Peyer's patch (tissue), 4 donors: ENCODE results near the gene MYO15B.

Experiments
- POLR2A ChIP-seq, 2 donors: fragments of 450-650 bp; IDR thresholded peaks; one replicate each; pipeline ENCODE4 v1.5.1; 2017; ENCODE audit warnings: antibody characterized with exemption in 2 of 2, mild to moderate bottlenecking in 2 of 2, moderate library complexity in 2 of 2
- TF ChIP-seq, protein P1 (sequence below), 6 experiments: fragments of 450-650 bp in 4 of 6; fragments of 200-600 bp in 2 of 6; sonication (generic) in 1 of 6; IDR thresholded peaks; one replicate each; pipeline ENCODE4 v1.5.1; 2017 to 2019; ENCODE audit warnings: antibody characterized with exemption in 6 of 6, mild to moderate bottlenecking in 3 of 6, moderate library complexity in 1 of 6

DNA sequence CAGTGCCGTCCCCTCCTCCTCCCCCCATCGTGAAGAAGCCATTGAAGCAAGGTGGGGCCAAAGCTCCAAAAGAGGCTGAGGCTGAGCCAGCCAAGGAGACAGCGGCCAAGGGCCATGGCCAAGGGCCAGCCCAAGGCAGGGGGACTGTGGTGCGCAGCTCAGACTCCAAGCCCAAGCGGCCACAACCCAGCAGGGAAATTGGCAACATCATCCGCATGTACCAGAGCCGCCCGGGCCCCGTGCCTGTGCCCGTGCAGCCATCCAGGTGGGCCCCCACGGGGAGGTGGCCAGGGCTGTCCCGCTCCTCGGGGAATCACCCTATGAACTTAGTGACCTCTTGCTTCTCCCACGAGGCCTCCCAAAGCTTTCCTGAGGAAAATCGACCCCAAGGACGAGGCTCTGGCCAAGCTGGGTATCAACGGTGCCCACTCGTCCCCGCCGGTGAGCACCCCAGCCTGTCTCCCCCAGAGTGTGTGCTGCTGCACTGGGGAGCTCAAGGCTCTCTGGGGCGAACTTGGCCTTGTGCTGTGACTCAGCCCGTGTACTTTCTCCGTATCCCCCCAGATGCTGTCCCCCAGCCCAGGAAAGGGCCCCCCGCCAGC lies 29.0 kb downstream of the MYO15B start:
- TF ChIP-seq POLR2A (IDR thresholded peaks at IDR 0.05), result no peak
- TF ChIP-seq, protein P1, sequence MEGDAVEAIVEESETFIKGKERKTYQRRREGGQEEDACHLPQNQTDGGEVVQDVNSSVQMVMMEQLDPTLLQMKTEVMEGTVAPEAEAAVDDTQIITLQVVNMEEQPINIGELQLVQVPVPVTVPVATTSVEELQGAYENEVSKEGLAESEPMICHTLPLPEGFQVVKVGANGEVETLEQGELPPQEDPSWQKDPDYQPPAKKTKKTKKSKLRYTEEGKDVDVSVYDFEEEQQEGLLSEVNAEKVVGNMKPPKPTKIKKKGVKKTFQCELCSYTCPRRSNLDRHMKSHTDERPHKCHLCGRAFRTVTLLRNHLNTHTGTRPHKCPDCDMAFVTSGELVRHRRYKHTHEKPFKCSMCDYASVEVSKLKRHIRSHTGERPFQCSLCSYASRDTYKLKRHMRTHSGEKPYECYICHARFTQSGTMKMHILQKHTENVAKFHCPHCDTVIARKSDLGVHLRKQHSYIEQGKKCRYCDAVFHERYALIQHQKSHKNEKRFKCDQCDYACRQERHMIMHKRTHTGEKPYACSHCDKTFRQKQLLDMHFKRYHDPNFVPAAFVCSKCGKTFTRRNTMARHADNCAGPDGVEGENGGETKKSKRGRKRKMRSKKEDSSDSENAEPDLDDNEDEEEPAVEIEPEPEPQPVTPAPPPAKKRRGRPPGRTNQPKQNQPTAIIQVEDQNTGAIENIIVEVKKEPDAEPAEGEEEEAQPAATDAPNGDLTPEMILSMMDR (IDR thresholded peaks at IDR 0.05), result no peak
